GM23338 (cell line): ENCODE results near the gene ZNF346. TPM values are rescaled to one million over a fixed set of nuclear protein-coding genes. Genes with fewer than 3 reads are reported as not detected.

Experiments used
- ATAC-seq: fragments of 200-7000 bp; cut with Tn5 transposase; 3 replicates; pipeline ENCODE4 v1.9.1; 2020
- DNase-seq: peaks from one replicate; pipeline ENCODE4 v3.0.0-alpha.2; 2015; ENCODE audit warnings: low spot score
- H2AFZ ChIP-seq: fragments of 200-600 bp; sonication (generic); 2 replicates; pipeline ENCODE4 v1.8.0; 2016; ENCODE audit warnings: antibody characterized with exemption, mild to moderate bottlenecking, moderate library complexity
- H3F3A ChIP-seq: fragments of 200-600 bp; sonication (generic); replicated peaks from 2 replicates; pipeline ENCODE4 v1.8.0; 2017; ENCODE audit warnings: antibody characterized with exemption, mixed run types, low read depth
- H3K27ac ChIP-seq: fragments of 200-600 bp; sonication (generic); 2 replicates; pipeline ENCODE4 v1.6.1; 2016; ENCODE audit warnings: low read depth
- H3K27me3 ChIP-seq: fragments of 200-600 bp; sonication (generic); 2 replicates; pipeline ENCODE4 v1.8.0; 2016; ENCODE audit warnings: mild to moderate bottlenecking, mixed run types, moderate library complexity; ENCODE audit not compliant: insufficient read depth
- H3K36me3 ChIP-seq: fragments of 200-600 bp; sonication (generic); 2 replicates; pipeline ENCODE4 v1.8.0; 2016; ENCODE audit warnings: mild to moderate bottlenecking; ENCODE audit not compliant: insufficient read depth
- H3K4me1 ChIP-seq: fragments of 200-600 bp; sonication (generic); 2 replicates; pipeline ENCODE4 v1.8.0; 2016; ENCODE audit warnings: mild to moderate bottlenecking, moderate library complexity; ENCODE audit not compliant: insufficient read depth
- H3K4me2 ChIP-seq: fragments of 200-600 bp; sonication (generic); 2 replicates; pipeline ENCODE4 v1.7.1; 2017; ENCODE audit warnings: mixed run types
- H3K4me3 ChIP-seq: fragments of 200-600 bp; sonication (generic); 2 replicates; pipeline ENCODE4 v1.6.1; 2016; ENCODE audit warnings: mixed run types
- H3K79me2 ChIP-seq: fragments of 200-600 bp; sonication (generic); replicated peaks from 2 replicates; pipeline ENCODE4 v1.8.0; 2017; ENCODE audit warnings: mild to moderate bottlenecking; ENCODE audit not compliant: insufficient read depth
- H3K9me2 ChIP-seq: fragments of 200-600 bp; sonication (generic); 2 replicates; pipeline ENCODE4 v1.8.0; 2017; ENCODE audit not compliant: insufficient read depth
- H4K20me1 ChIP-seq: fragments of 200-600 bp; sonication (generic); replicated peaks from 2 replicates; pipeline ENCODE4 v1.8.0; 2017; ENCODE audit warnings: mild to moderate bottlenecking; ENCODE audit not compliant: insufficient read depth
- H3K27ac Mint-ChIP-seq: 2 replicates; pipeline ENCODE4 v1.8.0; 2020; ENCODE audit warnings: inconsistent platforms, mild to moderate bottlenecking, moderate library complexity, mixed read lengths
- H3K27me3 Mint-ChIP-seq: 3 replicates; pipeline ENCODE4 v1.8.0; 2022; ENCODE audit warnings: low read depth, mild to moderate bottlenecking, moderate library complexity, mixed read lengths, inconsistent platforms; ENCODE audit not compliant: insufficient read depth, poor library complexity
- H3K36me3 Mint-ChIP-seq: 3 replicates; pipeline ENCODE4 v1.8.0; 2021; ENCODE audit warnings: low read depth, mild to moderate bottlenecking, inconsistent platforms, moderate library complexity, mixed read lengths
- H3K4me1 Mint-ChIP-seq: 3 replicates; pipeline ENCODE4 v1.8.0; 2020; ENCODE audit warnings: mild to moderate bottlenecking, inconsistent platforms, mixed read lengths
- H3K4me3 Mint-ChIP-seq: 3 replicates; pipeline ENCODE4 v1.8.0; 2021; ENCODE audit warnings: moderate library complexity, mild to moderate bottlenecking, inconsistent platforms, mixed read lengths
- H3K9me3 Mint-ChIP-seq: 3 replicates; pipeline ENCODE4 v1.8.0; 2020; ENCODE audit warnings: moderate library complexity, mild to moderate bottlenecking, inconsistent platforms, mixed read lengths
- EZH2 ChIP-seq: fragments of 200-600 bp; sonication (generic); IDR thresholded peaks from one replicate; pipeline ENCODE4 v1.8.0; 2017; ENCODE audit warnings: antibody characterized with exemption, mild to moderate bottlenecking, low read depth; ENCODE audit not compliant: unreplicated experiment
- EZH2phosphoT487 ChIP-seq: fragments of 200-600 bp; sonication (generic); IDR thresholded peaks from one replicate; pipeline ENCODE4 v1.8.1; 2018; ENCODE audit warnings: antibody characterized with exemption; ENCODE audit not compliant: unreplicated experiment
- JUNB ChIP-seq: IDR thresholded peaks from one replicate; pipeline ENCODE4 v1.6.1; 2016; ENCODE audit warnings: antibody characterized with exemption; ENCODE audit not compliant: unreplicated experiment
- NANOG ChIP-seq: IDR thresholded peaks from 2 replicates; pipeline ENCODE4 v1.6.1; 2016; ENCODE audit warnings: antibody characterized with exemption, borderline replicate concordance
- STAT1 ChIP-seq: IDR thresholded peaks from one replicate; pipeline ENCODE4 v1.6.1; 2016; ENCODE audit warnings: antibody characterized with exemption; ENCODE audit not compliant: unreplicated experiment
- ZNF114 ChIP-seq: fragments of 250-450 bp; sonication (Bioruptor Pico); IDR thresholded peaks from 2 replicates; pipeline ENCODE4 v1.5.0; 2020; ENCODE audit warnings: mild to moderate bottlenecking, moderate library complexity
- ZNF331 ChIP-seq: fragments of 250-450 bp; sonication (Bioruptor Pico); IDR thresholded peaks from 2 replicates; pipeline ENCODE4 v1.5.0; 2020; ENCODE audit warnings: low read depth, mild to moderate bottlenecking, moderate library complexity
- polyA plus RNA-seq: library from polyadenylated mRNA; unstranded; fragments of >200 nt; fragmentation: Nextera tagmentation; extraction: Ambion mirVana; gene quantifications from 2 replicates; pipeline ENCODE4 v1.2.1, GENCODE V29; 2016
- total RNA-seq: library from RNA; depleted of rRNA; stranded (reverse); fragments of >200 nt; shearing (Covaris generic); gene quantifications from 2 replicates; pipeline ENCODE4 v1.2.3, GENCODE V29; 2014
- TF ChIP-seq, protein P1 (sequence below): IDR thresholded peaks from one replicate; pipeline ENCODE4 v1.6.1; 2018; ENCODE audit warnings: antibody characterized with exemption; ENCODE audit not compliant: unreplicated experiment
- TF ChIP-seq, protein P2 (sequence below): IDR thresholded peaks from 2 replicates; pipeline ENCODE4 v1.6.1; 2016; ENCODE audit warnings: antibody characterized with exemption

The ZNF346 gene
- total and polyA plus RNA-seq, 2 experiments from 2014 or later = 11.0 to 27.2 TPM

DNA sequence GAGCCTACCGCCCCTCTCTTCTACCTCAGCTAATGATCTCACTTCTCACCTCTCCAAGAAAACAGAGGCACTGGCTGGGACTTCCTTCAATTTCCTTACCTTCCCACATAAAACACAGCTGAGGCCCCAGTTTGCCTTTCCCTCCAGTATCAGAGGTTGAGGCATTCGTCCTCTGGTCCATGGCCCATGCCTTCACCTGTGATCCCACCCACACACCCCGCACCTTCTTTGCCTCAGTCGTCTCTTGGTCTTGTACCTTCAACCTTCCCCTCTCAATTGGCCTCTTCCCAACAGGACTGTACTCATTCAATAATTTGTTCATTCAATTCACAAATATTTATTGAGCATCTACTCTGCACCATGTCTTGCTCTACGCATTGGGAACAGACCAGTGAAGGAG, 100.1 kb downstream of the ZNF346 start:
- H3K27me3 Mint-ChIP-seq = peaks cover 5% of the 10 kb centered on the region
- H3K36me3 Mint-ChIP-seq = no peaks in the 10 kb centered on the region
- H3K79me2 ChIP-seq = no peaks in the 10 kb centered on the region
- peaks cover 10% of the 10 kb centered on the region; the same call in 2 of the 3 replicates for H3K4me1 Mint-ChIP-seq
- H3K4me2 ChIP-seq = no peak overlapping the region
- H3K4me3 Mint-ChIP-seq = no peak overlapping the region
- H3K9me3 Mint-ChIP-seq = no peaks in the 10 kb centered on the region
- TF ChIP-seq EZH2 (no peak), NANOG (no peak), JUNB (no peak), EZH2phosphoT487 (no peak)
- TF ChIP-seq, protein P1, sequence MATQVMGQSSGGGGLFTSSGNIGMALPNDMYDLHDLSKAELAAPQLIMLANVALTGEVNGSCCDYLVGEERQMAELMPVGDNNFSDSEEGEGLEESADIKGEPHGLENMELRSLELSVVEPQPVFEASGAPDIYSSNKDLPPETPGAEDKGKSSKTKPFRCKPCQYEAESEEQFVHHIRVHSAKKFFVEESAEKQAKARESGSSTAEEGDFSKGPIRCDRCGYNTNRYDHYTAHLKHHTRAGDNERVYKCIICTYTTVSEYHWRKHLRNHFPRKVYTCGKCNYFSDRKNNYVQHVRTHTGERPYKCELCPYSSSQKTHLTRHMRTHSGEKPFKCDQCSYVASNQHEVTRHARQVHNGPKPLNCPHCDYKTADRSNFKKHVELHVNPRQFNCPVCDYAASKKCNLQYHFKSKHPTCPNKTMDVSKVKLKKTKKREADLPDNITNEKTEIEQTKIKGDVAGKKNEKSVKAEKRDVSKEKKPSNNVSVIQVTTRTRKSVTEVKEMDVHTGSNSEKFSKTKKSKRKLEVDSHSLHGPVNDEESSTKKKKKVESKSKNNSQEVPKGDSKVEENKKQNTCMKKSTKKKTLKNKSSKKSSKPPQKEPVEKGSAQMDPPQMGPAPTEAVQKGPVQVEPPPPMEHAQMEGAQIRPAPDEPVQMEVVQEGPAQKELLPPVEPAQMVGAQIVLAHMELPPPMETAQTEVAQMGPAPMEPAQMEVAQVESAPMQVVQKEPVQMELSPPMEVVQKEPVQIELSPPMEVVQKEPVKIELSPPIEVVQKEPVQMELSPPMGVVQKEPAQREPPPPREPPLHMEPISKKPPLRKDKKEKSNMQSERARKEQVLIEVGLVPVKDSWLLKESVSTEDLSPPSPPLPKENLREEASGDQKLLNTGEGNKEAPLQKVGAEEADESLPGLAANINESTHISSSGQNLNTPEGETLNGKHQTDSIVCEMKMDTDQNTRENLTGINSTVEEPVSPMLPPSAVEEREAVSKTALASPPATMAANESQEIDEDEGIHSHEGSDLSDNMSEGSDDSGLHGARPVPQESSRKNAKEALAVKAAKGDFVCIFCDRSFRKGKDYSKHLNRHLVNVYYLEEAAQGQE = no peak
- TF ChIP-seq, protein P2, sequence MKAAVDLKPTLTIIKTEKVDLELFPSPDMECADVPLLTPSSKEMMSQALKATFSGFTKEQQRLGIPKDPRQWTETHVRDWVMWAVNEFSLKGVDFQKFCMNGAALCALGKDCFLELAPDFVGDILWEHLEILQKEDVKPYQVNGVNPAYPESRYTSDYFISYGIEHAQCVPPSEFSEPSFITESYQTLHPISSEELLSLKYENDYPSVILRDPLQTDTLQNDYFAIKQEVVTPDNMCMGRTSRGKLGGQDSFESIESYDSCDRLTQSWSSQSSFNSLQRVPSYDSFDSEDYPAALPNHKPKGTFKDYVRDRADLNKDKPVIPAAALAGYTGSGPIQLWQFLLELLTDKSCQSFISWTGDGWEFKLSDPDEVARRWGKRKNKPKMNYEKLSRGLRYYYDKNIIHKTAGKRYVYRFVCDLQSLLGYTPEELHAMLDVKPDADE = no peak
- H3K27ac Mint-ChIP-seq = no peak overlapping the region
- DNase-seq (no peak), ATAC-seq (no peak)
- no peaks in the 10 kb centered on the region for H3K4me1 ChIP-seq
- no peak overlapping the region for H3K27ac ChIP-seq
- H4K20me1 ChIP-seq = no peaks in the 10 kb centered on the region
- no peaks in the 10 kb centered on the region for H3K36me3 ChIP-seq
- peaks cover 7% of the 10 kb centered on the region; the same call in 1 of the 2 replicates for H3F3A ChIP-seq
- H3K4me3 ChIP-seq = no peak overlapping the region
- H2AFZ ChIP-seq = no peak overlapping the region
- H3K9me2 ChIP-seq = 0 out of 2 replicates have a peak, but pooled peaks cover 5% of the 10 kb centered on the region
- 0 out of 2 replicates have a peak, but pooled peaks cover 3% of the 10 kb centered on the region for H3K27me3 ChIP-seq

DNA sequence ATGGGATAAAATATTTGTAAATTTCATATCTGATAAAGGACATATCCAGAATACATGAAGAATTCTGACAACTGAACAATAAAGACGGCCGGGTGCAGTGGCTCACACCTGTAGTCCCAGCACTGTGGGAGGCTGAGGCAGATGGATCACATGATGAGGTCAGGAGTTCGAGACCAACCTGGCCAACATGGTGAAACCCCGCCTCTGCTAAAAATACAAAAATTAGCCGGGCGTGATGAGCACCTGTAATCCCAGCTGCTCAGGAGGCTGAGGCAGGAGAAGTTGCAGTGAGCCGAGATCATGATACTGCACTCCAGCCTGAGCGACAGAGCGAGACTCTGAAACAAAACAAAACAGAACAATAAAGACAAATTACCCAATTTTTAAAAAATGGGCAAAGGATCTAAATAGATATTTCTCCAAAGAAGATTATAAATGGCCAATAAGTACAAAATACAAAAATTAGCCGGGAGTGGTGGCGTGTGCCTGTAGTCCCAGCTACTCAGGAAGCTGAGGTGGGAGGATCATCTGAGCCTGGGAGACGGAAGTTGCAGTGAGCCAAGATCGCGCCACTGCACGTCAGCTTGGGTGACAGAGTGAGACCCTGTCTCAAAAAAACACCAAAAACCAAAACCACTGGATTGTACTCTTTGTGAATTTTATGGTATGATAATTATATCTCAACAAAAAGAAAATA, 101.4 kb downstream of the ZNF346 start:
- Histone ChIP-seq H3K79me2 (no peaks in the 10 kb centered on the region), H2AFZ (no peak overlapping the region), H3K4me1 (no peaks in the 10 kb centered on the region), H3K9me2 (peaks cover 5% of the 10 kb centered on the region; the same call in 1 of the 2 replicates), H3K4me2 (no peak overlapping the region), H3F3A (no peaks in the 10 kb centered on the region; the same call in 1 of the 2 replicates), H3K27me3 (no peaks in the 10 kb centered on the region), H3K27ac (no peak overlapping the region), H3K4me3 (no peak overlapping the region), H3K36me3 (no peaks in the 10 kb centered on the region), H4K20me1 (no peaks in the 10 kb centered on the region)
- ATAC-seq (peak; percentile 54), DNase-seq (no peak)
- H3K27me3 Mint-ChIP-seq = peaks cover 5% of the 10 kb centered on the region
- no peaks in the 10 kb centered on the region for H3K36me3 Mint-ChIP-seq
- H3K4me1 Mint-ChIP-seq = peaks cover 13% of the 10 kb centered on the region; the same call in 2 of the 3 replicates
- no peak overlapping the region for H3K4me3 Mint-ChIP-seq
- no peak overlapping the region for H3K27ac Mint-ChIP-seq
- H3K9me3 Mint-ChIP-seq = no peaks in the 10 kb centered on the region
- TF ChIP-seq, protein P1 = no peak
- TF ChIP-seq NANOG (no peak), STAT1 (no peak), ZNF331 (CRISPR knock-in tag) (no peak), ZNF114 (CRISPR knock-in tag) (no peak)
